ENCODE results near the gene MYCL.

- no peak for TF ChIP-seq CTCF (conservative IDR thresholded peaks at IDR 0.05 in 1 of 2, IDR thresholded peaks at IDR 0.05 in 1 of 2; ENCODE audit: extremely low read depth in 1 of 2, insufficient read depth in 1 of 2, low read depth in 1 of 2, low read length in 2 of 2)
- no peak for TF ChIP-seq EZH2 (IDR thresholded peaks at IDR 0.05; ENCODE audit: borderline replicate concordance, low read length)
Observed at GRCh38 chr1:39877231-39877778, 24.4 kb downstream of the MYCL start.

Measured in mammary epithelial cell (primary cell).